Transverse colon (tissue), 4 donors: Measurements from ENCODE around the gene NCKAP5.

Experiments
- EP300 ChIP-seq: sonication (generic); formaldehyde crosslinking; IDR thresholded peaks from one replicate; pipeline ENCODE4 v1.6.1; 2017; ENCODE audit warnings: antibody characterized with exemption, low read depth
- POLR2A ChIP-seq: fragments of 450-650 bp; IDR thresholded peaks from one replicate; pipeline ENCODE4 v1.6.1; 2016; ENCODE audit warnings: antibody characterized with exemption, mild to moderate bottlenecking, moderate library complexity
- POLR2AphosphoS5 ChIP-seq, 3 donors: sonication (generic); formaldehyde crosslinking; IDR thresholded peaks; one replicate each; pipeline ENCODE4 v1.6.1; 2016; ENCODE audit warnings: antibody characterized with exemption in 3 of 3
- TF ChIP-seq, protein P1 (sequence below), 5 experiments: fragments of 200-600 bp in 3 of 5; fragments of 450-650 bp in 2 of 5; sonication (generic) in 3 of 5; IDR thresholded peaks; 1 replicate in 2 of 5; 2 replicates in 3 of 5; pipeline ENCODE4 v1.5.1; 2016 to 2017; ENCODE audit warnings: antibody characterized with exemption in 5 of 5, inconsistent platforms in 3 of 5, mild to moderate bottlenecking in 2 of 5, moderate library complexity in 1 of 5

DNA sequence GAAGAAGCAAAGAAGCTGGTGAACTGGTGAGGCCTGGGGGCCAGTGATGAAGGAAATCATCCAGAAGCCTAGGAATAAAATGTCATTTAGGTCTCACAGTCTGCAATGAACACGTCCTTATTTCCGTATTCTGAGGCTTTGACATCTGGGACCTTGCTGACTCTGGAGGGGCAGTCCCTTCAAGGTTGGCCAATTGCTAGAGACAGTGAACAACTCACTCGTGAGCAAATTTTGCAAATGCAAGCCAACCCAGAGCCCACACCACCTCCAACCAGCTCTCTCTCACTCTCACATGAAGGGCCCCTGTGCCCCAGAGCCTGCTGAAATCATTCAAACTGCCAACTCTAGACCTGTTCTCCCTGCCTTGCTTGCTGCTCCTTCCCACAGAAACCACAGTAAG lies 619.2 kb downstream of the NCKAP5 start:
- TF ChIP-seq, protein P1, sequence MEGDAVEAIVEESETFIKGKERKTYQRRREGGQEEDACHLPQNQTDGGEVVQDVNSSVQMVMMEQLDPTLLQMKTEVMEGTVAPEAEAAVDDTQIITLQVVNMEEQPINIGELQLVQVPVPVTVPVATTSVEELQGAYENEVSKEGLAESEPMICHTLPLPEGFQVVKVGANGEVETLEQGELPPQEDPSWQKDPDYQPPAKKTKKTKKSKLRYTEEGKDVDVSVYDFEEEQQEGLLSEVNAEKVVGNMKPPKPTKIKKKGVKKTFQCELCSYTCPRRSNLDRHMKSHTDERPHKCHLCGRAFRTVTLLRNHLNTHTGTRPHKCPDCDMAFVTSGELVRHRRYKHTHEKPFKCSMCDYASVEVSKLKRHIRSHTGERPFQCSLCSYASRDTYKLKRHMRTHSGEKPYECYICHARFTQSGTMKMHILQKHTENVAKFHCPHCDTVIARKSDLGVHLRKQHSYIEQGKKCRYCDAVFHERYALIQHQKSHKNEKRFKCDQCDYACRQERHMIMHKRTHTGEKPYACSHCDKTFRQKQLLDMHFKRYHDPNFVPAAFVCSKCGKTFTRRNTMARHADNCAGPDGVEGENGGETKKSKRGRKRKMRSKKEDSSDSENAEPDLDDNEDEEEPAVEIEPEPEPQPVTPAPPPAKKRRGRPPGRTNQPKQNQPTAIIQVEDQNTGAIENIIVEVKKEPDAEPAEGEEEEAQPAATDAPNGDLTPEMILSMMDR (IDR thresholded peaks at IDR 0.05), result no peak
- no peak for TF ChIP-seq POLR2A
- TF ChIP-seq POLR2AphosphoS5 (IDR thresholded peaks at IDR 0.05), result no peak
- no peak for TF ChIP-seq EP300
